HFF-Myc (cell line): ENCODE measurements around the gene MCAM.
A peak's percentile ranks its signal among the peaks of the same experiment; 100 is the strongest.

Experiments used
- DNase-seq: peaks from one replicate; pipeline ENCODE4 v3.0.0-alpha.2; 2011; ENCODE audit warnings: low read depth; ENCODE audit errors: extremely low read depth
- H3K4me3 ChIP-seq: replicated peaks from 2 replicates; pipeline ENCODE4 v1.5.1; 2011; ENCODE audit warnings: low read depth, mild to moderate bottlenecking, control low read depth, low read length
- CTCF ChIP-seq: IDR thresholded peaks from 2 replicates; pipeline ENCODE4 v1.5.1; 2012; ENCODE audit warnings: mild to moderate bottlenecking, low read depth, low read length, control low read depth; ENCODE audit errors: missing control alignments

The MCAM gene

GRCh38 chr11:119310682-119311052 is 6.3 kb downstream of the MCAM start:
- TF ChIP-seq CTCF = no peak
- DNase-seq = no peak
- no peak overlapping the region for H3K4me3 ChIP-seq

GRCh38 chr11:119309953-119310681 is 6.8 kb downstream of the MCAM start:
- no peak overlapping the region for H3K4me3 ChIP-seq
- no peak for TF ChIP-seq CTCF
- no peak for DNase-seq

GRCh38 chr11:119309411-119309810 is 7.5 kb downstream of the MCAM start:
- H3K4me3 ChIP-seq = no peak overlapping the region
- DNase-seq = no peak
- TF ChIP-seq CTCF = no peak

- no peak overlapping the region for H3K4me3 ChIP-seq
- TF ChIP-seq CTCF = no peak
- no peak for DNase-seq
Observed at GRCh38 chr11:119307974-119308373, 9.0 kb downstream of the MCAM start.

GRCh38 chr11:119307219-119307618 is 9.7 kb downstream of the MCAM start:
- DNase-seq = no peak
- H3K4me3 ChIP-seq = no peak overlapping the region
- TF ChIP-seq CTCF = peak; percentile 14

- DNase-seq = no peak
- no peak for TF ChIP-seq CTCF
Observed at GRCh38 chr11:119306373-119306890, 10.5 kb downstream of the MCAM start.

More at GRCh38 chr11:119306373-119306890, 10.5 kb downstream of the MCAM start:
- H3K4me3 ChIP-seq = no peak overlapping the region
